HEK293 (cell line): ENCODE data around the gene FHL2.

ENCODE experiments used
- HOXA7 ChIP-seq: sonication (generic); formaldehyde crosslinking; IDR thresholded peaks from 2 replicates; pipeline ENCODE4 v1.8.1; 2022; ENCODE audit warnings: missing genetic modification reagents, borderline replicate concordance
- SP2 ChIP-seq: fragments of 450-650 bp; formaldehyde crosslinking; IDR thresholded peaks from 2 replicates; pipeline ENCODE4 v1.5.1; 2016; ENCODE audit warnings: missing biosample characterization, missing genetic modification characterization
- YY2 ChIP-seq: fragments of 450-650 bp; formaldehyde crosslinking; IDR thresholded peaks from 2 replicates; pipeline ENCODE4 v1.5.1; 2016; ENCODE audit warnings: missing biosample characterization, missing genetic modification characterization
- ZBTB8A ChIP-seq: fragments of 450-650 bp; formaldehyde crosslinking; IDR thresholded peaks from 2 replicates; pipeline ENCODE4 v1.5.1; 2016; ENCODE audit warnings: missing biosample characterization, missing genetic modification characterization
- ZNF24 ChIP-seq: fragments of 450-650 bp; formaldehyde crosslinking; IDR thresholded peaks from 2 replicates; pipeline ENCODE4 v1.5.1; 2016; ENCODE audit warnings: missing biosample characterization, missing genetic modification characterization
- ZNF311 ChIP-seq: fragments of 450-650 bp; formaldehyde crosslinking; IDR thresholded peaks from 2 replicates; pipeline ENCODE4 v1.5.1; 2017; ENCODE audit warnings: missing biosample characterization, missing genetic modification characterization, borderline replicate concordance
- TF ChIP-seq, protein P1 (sequence below): fragments of 450-650 bp; formaldehyde crosslinking; IDR thresholded peaks from 2 replicates; pipeline ENCODE4 v1.5.1; 2016; ENCODE audit warnings: missing biosample characterization, missing genetic modification characterization
- TF ChIP-seq, protein P2 (sequence below): sonication (generic); formaldehyde crosslinking; IDR thresholded peaks from 2 replicates; pipeline ENCODE4 v1.8.1; 2022; ENCODE audit warnings: mild to moderate bottlenecking, moderate library complexity, missing genetic modification reagents
- TF ChIP-seq, protein P3 (sequence below): fragments of 450-650 bp; formaldehyde crosslinking; IDR thresholded peaks from 2 replicates; pipeline ENCODE4 v1.5.1; 2017; ENCODE audit warnings: missing biosample characterization, missing genetic modification characterization
- TF ChIP-seq, protein P4 (sequence below): fragments of 450-650 bp; formaldehyde crosslinking; IDR thresholded peaks from 2 replicates; pipeline ENCODE4 v1.5.1; 2016; ENCODE audit warnings: missing biosample characterization, missing genetic modification characterization
- TF ChIP-seq, protein P5 (sequence below): fragments of 450-650 bp; formaldehyde crosslinking; IDR thresholded peaks from 2 replicates; pipeline ENCODE4 v1.5.1; 2016; ENCODE audit warnings: missing biosample characterization, missing genetic modification characterization, low read depth
- TF ChIP-seq, protein P6 (sequence below): IDR thresholded peaks from 2 replicates; pipeline ENCODE4 v1.6.1; 2011; ENCODE audit warnings: mild to moderate bottlenecking, low read depth, low read length, borderline replicate concordance
- TF ChIP-seq, protein P7 (sequence below): fragments of 450-650 bp; formaldehyde crosslinking; IDR thresholded peaks from 2 replicates; pipeline ENCODE4 v1.5.0; 2017; ENCODE audit warnings: missing biosample characterization, missing genetic modification characterization, borderline replicate concordance

DNA sequence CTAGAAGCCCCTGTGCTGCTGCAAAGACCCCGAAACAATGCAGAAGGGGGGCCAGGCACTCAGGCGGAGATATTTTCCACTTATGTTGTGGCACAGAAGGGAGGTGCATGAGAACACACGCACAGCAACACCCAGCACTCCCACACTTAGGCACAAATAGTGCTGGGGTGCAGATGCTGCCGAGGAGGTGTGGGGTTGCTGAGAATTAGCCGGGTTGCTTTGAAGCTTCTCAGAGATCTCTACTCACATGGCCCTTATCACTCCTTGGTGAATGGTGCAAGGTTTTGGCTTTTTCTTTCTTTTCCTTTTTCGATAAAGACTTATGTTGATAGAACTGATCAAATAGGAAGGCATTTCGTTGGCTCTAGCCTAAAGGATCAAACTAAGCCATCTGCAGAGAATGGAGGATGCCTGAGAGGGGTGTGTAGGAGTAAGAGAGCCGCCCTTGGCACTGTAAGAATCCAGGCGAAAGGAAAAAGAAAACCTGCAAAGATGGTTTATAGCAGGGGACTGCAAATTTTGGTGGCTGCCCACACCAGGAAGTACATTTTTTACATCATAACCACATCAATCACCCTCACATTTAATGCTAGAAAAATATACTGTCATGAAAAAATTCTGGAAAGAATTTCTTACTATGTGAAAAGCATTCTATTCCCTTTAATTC, 27.9 kb upstream of the FHL2 start:
- TF ChIP-seq, protein P1, sequence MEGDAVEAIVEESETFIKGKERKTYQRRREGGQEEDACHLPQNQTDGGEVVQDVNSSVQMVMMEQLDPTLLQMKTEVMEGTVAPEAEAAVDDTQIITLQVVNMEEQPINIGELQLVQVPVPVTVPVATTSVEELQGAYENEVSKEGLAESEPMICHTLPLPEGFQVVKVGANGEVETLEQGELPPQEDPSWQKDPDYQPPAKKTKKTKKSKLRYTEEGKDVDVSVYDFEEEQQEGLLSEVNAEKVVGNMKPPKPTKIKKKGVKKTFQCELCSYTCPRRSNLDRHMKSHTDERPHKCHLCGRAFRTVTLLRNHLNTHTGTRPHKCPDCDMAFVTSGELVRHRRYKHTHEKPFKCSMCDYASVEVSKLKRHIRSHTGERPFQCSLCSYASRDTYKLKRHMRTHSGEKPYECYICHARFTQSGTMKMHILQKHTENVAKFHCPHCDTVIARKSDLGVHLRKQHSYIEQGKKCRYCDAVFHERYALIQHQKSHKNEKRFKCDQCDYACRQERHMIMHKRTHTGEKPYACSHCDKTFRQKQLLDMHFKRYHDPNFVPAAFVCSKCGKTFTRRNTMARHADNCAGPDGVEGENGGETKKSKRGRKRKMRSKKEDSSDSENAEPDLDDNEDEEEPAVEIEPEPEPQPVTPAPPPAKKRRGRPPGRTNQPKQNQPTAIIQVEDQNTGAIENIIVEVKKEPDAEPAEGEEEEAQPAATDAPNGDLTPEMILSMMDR (tag by site-specific recombination), result no peak
- TF ChIP-seq, protein P2, sequence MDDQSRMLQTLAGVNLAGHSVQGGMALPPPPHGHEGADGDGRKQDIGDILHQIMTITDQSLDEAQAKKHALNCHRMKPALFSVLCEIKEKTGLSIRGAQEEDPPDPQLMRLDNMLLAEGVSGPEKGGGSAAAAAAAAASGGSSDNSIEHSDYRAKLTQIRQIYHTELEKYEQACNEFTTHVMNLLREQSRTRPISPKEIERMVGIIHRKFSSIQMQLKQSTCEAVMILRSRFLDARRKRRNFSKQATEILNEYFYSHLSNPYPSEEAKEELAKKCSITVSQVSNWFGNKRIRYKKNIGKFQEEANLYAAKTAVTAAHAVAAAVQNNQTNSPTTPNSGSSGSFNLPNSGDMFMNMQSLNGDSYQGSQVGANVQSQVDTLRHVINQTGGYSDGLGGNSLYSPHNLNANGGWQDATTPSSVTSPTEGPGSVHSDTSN (CRISPR knock-in tag), result no peak
- no peak for TF ChIP-seq HOXA7 (CRISPR knock-in tag)
- TF ChIP-seq ZBTB8A (tag by site-specific recombination), result no peak
- no peak for TF ChIP-seq YY2 (tag by site-specific recombination)
- no peak for TF ChIP-seq ZNF311 (tag by site-specific recombination)
- TF ChIP-seq SP2 (tag by site-specific recombination), result no peak
- TF ChIP-seq, protein P3, sequence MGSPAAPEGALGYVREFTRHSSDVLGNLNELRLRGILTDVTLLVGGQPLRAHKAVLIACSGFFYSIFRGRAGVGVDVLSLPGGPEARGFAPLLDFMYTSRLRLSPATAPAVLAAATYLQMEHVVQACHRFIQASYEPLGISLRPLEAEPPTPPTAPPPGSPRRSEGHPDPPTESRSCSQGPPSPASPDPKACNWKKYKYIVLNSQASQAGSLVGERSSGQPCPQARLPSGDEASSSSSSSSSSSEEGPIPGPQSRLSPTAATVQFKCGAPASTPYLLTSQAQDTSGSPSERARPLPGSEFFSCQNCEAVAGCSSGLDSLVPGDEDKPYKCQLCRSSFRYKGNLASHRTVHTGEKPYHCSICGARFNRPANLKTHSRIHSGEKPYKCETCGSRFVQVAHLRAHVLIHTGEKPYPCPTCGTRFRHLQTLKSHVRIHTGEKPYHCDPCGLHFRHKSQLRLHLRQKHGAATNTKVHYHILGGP, result no peak
- TF ChIP-seq, protein P4, sequence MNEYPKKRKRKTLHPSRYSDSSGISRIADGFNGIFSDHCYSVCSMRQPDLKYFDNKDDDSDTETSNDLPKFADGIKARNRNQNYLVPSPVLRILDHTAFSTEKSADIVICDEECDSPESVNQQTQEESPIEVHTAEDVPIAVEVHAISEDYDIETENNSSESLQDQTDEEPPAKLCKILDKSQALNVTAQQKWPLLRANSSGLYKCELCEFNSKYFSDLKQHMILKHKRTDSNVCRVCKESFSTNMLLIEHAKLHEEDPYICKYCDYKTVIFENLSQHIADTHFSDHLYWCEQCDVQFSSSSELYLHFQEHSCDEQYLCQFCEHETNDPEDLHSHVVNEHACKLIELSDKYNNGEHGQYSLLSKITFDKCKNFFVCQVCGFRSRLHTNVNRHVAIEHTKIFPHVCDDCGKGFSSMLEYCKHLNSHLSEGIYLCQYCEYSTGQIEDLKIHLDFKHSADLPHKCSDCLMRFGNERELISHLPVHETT, result no peak
- TF ChIP-seq, protein P5, sequence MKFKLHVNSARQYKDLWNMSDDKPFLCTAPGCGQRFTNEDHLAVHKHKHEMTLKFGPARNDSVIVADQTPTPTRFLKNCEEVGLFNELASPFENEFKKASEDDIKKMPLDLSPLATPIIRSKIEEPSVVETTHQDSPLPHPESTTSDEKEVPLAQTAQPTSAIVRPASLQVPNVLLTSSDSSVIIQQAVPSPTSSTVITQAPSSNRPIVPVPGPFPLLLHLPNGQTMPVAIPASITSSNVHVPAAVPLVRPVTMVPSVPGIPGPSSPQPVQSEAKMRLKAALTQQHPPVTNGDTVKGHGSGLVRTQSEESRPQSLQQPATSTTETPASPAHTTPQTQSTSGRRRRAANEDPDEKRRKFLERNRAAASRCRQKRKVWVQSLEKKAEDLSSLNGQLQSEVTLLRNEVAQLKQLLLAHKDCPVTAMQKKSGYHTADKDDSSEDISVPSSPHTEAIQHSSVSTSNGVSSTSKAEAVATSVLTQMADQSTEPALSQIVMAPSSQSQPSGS (tag by site-specific recombination), result no peak
- TF ChIP-seq ZNF24 (tag by site-specific recombination), result no peak
- TF ChIP-seq, protein P6, sequence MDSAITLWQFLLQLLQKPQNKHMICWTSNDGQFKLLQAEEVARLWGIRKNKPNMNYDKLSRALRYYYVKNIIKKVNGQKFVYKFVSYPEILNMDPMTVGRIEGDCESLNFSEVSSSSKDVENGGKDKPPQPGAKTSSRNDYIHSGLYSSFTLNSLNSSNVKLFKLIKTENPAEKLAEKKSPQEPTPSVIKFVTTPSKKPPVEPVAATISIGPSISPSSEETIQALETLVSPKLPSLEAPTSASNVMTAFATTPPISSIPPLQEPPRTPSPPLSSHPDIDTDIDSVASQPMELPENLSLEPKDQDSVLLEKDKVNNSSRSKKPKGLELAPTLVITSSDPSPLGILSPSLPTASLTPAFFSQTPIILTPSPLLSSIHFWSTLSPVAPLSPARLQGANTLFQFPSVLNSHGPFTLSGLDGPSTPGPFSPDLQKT, result no peak
- TF ChIP-seq, protein P7, sequence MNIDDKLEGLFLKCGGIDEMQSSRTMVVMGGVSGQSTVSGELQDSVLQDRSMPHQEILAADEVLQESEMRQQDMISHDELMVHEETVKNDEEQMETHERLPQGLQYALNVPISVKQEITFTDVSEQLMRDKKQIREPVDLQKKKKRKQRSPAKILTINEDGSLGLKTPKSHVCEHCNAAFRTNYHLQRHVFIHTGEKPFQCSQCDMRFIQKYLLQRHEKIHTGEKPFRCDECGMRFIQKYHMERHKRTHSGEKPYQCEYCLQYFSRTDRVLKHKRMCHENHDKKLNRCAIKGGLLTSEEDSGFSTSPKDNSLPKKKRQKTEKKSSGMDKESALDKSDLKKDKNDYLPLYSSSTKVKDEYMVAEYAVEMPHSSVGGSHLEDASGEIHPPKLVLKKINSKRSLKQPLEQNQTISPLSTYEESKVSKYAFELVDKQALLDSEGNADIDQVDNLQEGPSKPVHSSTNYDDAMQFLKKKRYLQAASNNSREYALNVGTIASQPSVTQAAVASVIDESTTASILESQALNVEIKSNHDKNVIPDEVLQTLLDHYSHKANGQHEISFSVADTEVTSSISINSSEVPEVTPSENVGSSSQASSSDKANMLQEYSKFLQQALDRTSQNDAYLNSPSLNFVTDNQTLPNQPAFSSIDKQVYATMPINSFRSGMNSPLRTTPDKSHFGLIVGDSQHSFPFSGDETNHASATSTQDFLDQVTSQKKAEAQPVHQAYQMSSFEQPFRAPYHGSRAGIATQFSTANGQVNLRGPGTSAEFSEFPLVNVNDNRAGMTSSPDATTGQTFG, result no peak
